HG02763 (cell line): ENCODE data around the gene IMMP2L.
A peak's percentile ranks its signal among the peaks of the same experiment; 100 is the strongest.

Experiments
- ATAC-seq: cut with Tn5 transposase; IDR thresholded peaks from one replicate; pipeline ENCODE4 v1.9.1; 2021; ENCODE audit warnings: mild to moderate bottlenecking, moderate library complexity; ENCODE audit not compliant: unreplicated experiment

IMMP2L gene

DNA sequence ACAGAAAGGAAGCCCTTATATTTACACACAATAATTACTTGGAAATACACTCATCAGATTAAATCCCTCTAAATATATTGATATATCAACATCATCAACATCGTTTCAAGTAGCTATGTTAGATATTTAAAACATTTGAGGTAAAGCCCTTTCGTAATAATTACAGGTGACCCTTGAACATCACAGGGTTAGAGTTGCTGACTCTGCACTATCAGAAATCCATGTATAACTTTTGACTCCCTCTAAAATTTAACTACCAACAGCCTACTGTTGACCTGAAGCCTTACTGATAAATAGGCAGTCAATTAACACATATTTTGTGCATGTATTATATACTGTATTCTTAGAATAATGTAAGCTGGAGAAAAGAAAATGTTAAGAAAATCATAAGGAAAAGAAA is 505.9 kb downstream of the IMMP2L start:
- ATAC-seq = no peak

DNA sequence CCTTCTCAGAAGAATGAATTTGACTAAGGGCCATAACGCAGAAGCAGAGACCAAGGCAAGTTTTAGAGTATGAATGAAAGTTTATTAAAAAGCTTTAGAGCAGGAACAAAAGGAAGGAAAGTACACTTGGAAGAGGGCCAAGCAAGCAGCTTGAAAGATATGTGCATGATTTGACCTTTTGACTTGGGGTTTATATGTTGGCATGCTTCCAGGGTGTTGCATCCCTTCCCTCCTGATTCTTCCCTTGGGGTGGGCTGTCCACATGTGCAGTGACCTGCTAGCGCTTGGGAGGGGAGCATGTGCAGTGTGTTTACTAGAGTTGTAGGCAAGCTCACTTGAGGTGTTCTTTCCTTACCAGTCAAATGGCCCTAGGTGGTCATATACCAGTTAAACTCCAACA is 509.3 kb downstream of the IMMP2L start:
- ATAC-seq = no peak

DNA sequence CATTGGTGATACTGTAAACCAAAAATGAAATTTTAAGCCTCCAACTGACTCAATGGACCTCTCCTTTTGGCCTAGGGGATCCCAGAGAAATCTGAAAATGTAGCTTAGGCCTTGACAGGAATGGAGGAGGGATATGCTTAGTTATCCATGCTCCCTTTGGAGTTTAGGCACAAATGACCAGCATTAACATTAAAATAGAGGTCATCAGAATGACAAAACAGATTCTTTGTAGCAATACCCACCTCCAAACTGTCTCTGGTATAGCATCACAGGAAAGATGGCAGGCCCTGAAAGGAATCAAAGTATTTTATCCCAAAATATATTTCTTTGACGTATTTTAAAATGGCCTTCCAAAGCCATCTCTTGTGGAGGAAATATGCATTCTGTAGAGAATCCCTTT is 510.5 kb downstream of the IMMP2L start:
- ATAC-seq = no peak

DNA sequence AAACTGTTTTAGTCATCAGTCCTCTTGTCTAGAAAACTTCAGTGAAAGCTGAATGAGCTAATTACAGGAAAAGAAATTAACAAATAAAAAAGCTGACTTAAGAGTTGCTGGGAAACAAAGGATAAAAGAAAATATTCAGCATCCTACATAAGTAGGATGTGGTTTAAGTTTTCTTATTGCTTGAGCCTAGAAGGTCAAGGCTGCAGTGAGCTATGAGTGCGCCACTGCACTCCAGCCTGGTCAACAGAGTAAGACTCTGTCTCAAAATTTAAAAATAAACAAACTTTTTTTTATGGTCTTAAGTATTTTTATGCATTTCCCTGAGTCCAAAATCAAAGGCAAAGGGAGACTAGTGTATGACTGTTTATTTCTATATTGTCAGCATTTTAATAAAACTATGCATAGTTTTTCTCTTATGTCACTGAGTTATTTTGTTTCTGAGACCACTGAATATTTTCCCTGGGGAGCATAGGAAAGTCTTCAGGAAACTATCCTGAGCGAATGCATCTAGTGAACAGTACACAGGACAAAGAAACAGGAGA is 511.3 kb downstream of the IMMP2L start:
- ATAC-seq = no peak

DNA sequence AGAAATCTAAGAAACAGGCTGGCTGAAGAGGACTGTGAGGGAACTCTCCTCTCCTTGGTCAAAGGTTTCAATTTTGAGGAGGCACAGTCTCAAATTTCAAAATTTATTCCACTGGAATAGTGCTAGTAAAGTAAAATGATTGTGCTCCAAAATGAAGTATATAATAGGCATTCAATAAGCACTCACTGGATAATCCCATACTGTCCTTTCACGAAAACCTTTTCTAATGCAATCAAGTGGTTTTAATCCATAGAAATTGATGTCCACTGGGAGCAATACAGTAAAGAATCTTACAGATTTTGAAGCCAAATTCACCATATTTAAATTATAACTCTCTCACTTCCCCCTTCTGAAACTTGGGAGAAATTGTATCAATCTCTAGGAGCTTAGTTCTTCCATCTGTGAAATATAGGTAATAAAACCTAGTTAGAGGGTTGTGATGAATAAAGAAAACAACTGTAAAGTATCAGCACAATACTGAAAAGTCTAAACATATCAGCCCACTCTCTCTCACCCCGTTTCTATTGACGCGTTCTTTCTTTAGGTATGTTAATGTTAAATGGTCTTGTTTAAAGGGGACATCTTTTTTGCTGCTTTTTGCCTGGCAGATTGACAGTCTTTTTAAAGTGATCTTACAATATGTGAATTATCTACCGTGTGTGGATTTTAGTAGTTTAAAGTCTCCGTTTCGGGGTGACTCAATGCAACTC is 512.2 kb downstream of the IMMP2L start:
- ATAC-seq = no peak

DNA sequence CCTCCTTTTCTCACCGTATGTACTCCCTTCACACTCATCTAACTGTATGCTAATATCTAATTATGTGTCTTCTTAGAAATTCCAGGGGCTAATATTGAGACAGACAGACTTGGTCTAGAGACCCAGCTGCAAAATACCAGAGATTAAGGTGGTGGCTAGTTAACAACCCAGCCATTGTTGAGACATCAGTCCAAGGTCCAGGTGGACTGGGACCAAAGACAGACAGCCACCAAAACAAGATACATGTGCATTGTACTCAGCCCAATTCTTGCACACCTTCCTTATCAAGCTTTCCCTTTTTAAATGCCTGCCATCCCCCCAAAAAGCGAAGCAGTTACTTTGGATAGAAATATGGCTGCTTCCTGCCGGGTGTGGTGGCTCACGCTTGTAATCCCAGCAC is 514.7 kb downstream of the IMMP2L start:
- no peak for ATAC-seq

DNA sequence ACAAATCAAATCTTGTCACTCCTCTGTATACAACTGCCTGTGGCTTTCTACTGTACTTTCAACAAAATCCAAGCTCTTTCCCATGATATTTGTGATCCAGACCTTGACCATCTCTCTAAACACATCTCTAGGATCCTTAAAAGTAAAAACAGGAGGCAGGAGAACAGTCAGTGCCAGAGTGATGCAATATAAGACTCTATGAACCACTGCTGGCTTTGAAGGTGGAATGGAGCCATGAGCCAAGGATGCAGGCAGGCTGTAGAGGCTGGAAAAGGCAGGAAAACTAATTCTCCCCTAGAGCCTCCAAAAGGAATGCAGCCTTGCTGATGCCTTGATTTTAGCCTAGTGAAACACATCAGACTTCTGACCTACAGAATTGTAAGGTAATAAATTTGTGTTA is 516.8 kb downstream of the IMMP2L start:
- no peak for ATAC-seq

DNA sequence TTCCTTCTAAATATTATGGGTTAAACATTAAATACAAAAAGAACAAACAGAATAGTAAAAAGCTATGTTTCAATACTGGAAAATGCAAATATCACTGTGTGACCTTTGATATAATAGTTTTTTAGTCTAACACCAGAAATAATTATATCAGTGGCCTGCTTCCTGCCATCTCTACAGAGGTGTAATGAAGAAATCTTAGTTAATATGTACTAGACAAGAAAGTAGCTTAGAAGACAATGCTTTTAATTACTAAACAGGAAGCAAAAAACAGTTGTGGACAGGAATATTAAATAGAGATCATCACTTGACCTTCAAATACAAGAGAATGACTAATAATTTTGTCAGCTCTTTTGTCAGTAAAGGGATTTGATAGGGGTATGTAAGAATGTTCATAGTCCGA is 518.7 kb downstream of the IMMP2L start:
- peak; percentile 92 for ATAC-seq

DNA sequence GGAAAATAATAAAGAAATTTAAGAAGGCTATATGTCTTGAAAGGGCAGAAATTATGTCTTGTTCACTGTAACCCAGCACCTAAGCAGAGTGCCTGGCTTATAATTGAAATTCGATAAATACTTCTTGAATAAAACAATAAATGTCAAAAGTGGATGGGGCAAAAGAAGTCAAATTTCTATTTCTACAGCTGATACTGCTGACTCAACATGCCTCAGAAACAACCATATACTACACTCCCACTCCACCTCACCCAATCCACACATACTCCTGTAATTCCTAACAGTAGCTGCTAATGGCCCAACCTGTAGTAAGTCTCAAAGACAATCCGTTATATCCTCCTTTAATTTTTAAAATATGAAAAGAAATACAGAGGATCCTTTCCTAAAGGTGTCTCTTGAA is 519.5 kb downstream of the IMMP2L start:
- no peak for ATAC-seq

DNA sequence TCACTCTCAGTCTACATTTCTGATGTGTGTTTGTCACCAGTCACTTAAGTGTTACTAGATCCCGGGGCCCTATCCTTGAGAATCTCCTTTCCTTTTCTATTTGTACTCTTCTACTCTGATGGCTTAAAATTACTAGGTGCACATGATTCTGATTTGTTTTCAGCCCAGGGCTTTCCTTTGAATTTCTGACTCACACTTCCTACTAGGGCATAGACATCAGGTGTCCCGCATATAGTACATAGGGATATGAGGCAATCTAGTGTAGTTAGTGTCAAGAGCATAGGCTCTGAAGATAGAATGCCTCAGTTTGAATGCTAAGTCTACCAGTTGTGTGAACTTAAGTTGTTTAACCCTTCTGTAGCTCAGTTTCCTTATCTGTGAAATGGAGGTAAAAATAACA is 520.7 kb downstream of the IMMP2L start:
- no peak for ATAC-seq

DNA sequence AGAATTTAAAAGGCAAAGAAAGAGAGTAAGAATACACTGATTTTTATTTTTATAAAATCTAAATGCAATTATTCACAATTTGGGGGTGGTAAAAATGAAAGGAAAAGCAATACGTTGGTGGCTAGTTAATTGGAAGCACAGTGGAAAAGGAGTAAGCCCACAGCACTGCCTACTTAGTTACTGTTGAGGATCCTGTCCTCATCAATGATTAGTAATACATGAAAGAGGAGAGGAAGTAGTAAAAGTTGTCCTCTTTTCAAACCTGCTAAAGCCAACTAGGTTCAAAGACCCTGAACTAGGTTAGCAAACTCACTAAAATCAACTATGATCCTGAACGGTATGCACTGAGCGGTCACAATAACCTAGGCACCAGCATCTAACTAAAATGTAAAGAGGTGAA is 524.1 kb downstream of the IMMP2L start:
- no peak for ATAC-seq

DNA sequence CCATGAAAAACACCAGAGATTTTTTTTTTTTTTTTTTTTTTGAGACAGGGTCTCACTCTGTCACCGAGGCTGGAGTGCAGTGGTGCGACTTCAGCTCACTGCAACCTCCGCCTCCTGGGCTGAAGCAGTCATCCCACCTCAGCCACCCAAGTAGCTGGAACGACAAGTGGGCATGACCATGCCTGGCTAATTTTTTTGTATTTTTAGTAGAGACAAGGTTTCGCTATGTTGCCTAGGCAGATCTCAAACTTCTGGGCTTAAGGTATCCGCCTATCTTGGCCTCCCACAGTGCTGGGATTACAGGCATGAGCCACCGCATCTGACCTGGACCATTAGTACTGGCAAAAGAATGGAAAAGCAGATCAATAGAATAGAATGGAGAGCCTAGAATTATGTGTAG is 530.4 kb downstream of the IMMP2L start:
- no peak for ATAC-seq

DNA sequence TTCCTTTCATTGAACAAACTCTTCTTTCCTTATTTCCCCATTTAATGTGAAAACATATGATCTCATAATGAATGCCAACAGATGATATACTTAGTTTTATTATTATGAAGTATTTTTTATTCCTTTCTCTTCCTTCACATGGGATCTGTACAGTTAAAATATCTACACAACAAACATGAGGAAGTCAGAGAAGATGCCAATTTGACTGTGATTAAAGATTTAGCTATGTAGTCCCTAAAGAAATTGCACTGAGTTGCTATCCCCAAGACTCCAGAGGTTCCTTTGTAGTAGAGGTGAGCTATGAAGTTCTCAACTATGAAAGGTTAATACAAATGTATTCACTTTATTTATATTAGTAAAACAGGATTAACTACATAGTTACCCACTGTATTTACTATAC is 532.0 kb downstream of the IMMP2L start:
- no peak for ATAC-seq

DNA sequence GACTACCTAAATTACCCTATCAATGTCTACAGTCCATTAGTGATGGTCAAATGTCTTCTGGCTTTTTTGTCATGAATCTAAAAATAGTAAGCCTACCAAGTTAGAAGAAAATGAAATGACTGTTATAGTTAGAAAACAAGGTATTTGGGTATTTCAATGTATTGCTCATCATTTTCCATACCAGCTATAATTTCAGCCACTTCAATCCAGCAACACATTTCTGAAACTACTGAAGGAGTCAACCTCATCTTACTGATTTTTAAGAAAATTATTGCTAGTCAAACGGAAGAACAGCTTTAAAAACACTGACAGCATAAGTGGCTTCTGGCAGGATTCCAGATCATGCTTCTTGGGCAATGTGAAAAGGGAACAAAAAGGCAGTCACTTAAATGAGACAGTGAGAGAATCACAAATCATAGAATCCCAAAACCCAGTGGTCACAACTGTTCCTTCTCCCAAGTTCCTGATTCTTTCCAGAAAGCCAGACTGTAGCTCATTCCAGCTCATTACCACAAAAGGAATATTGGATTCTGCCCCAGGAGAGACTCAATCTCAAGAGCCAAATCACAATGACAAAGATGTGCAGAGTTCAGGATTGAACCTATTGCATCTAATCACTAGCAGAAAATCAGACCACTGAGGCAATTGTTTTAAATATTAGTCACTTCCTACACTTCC is 532.6 kb downstream of the IMMP2L start:
- no peak for ATAC-seq

DNA sequence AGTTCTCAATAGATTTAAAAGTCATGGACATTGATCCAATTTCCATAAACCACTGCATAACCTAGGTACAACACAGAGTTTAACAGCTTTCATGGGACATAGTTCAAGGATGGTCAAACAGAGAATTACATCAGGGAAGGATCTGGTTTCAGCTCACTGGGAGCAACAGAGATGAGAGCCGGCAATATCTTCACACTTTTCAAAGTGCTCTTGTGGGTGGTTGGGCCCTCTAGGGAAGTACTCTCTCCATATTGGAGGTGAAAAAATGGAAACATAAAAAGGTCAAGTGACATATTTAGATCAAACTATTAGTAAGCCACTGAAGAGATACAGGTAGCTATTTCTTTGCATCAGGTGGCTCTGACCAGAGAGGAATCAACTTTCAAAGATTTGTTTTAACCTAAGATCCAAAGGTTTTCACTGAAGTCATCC is 533.1 kb downstream of the IMMP2L start:
- ATAC-seq = no peak

DNA sequence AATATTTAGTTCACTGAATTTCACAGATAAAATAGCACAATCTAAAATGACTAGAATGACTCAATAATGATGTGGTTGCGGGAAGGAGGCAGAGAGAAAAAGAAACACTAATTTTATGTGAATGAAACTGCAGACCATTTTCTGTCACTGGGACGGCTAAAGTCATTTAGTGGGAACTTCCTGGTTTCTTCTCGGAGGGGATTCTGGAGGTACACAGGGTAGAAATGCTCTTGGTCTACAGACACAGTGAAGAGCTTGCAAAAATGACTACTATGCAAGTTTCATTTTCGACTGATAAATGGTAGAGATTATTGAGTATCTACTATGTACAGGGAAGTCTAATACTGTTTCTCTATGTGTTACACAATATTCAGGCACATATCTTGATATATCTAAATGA is 534.9 kb downstream of the IMMP2L start:
- ATAC-seq = no peak

DNA sequence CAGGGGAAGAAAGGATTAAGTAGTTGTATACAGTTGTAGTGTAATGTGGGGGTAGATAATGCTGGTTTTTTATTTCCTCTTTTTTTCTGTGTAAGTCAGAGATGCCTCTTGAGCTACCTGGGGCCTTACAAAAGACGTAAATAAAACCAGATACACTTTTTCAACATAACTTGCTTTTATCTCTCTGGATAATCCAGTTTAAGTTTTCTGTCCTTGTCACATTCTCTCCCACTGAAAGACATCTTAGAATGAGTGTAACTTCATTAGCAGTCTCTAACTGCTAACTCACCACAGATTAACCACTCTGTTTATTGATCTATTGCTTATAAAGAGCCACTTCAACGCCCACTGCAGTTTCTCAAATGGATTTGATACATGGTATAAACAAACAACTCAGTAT is 535.5 kb downstream of the IMMP2L start:
- ATAC-seq = no peak

DNA sequence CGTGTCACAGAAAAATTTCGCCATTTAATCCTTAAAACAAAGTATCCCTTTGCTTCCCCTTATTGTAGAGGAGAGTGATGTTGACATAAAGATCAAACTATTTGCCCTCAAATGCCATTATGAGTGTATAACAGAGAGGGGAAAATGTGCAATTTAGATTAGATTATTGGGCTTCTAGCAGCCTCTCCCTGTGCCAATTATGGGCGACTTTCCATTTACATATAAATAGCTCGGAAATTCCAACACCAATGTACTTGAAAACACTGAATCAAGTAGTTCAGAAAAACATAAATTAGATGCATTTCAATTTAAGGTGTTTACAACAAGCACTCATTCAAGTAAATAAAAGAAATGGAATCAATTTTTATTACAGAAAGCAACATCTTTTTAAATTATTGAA is 535.9 kb downstream of the IMMP2L start:
- ATAC-seq = no peak

DNA sequence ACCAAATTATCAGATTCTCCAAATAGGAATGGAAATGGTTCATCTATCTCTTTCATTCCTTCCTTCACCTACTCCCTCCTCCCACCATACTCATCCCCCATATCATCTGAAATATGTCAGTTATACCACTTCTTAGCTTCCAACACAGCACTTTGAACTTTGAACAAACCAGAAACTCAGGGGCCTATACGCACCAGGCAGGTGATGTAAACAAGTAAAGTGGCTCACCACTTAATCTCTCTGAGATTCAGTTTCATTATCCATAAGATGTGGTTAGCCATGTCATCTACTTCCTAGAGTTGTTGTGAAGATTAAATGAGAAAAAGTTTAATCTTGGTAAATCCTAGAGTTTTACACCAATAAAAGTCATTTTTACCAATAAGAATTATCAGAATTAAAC is 537.3 kb downstream of the IMMP2L start:
- ATAC-seq = no peak

DNA sequence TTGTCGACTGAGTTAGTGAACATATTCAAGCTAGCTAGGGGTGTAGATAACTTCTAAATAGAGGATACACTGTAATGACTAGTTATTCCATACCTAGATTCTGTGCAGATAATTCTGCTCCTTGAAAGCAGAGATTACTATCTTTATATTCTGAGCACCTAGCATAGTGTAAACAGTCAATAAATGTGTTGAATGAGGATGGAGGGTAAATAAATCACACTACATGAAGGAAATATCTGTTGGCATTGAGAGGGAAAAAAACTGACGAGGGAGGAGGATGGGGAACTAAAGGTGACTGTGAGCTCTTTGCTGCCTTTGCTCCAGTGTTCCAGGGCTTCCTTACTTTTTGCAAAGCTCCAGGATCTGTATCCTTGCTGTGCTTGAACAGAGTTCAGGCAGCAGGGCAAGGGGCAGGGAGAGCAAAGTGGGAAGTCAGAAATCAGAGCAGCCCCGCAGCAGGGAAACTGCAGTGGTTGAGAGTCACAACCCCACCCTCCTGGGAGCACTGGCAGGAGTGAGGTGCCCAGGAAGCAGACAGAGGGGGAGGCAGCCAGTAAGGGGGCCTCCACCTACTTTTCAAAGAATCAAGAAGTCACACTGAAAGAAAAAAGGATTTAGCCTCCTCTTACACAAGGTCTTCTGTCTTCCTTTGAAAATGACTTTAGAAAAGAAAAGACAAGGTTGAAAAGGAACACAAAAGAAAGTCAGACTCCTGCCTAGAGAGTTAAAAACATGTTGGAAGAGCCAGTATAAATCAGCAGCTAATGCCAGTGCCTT is 543.1 kb downstream of the IMMP2L start:
- no peak for ATAC-seq

DNA sequence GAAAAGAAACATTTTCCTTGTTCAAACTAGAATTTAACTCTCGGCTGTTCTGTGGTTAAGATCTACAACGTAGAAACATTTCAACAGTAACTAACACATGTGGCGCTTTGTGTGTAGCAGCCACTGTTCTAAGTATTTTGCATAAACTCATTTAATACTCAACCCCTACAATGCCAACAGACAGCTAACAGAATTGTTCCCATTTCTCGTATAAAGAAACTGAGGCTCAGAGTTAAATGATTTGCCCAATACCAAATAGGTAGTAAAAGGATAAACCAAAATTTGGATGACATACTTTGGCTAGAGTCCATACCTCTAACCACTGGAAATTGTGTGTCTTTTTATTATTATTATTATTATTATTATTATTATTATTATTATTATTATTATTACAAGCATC is 543.8 kb downstream of the IMMP2L start:
- no peak for ATAC-seq

DNA sequence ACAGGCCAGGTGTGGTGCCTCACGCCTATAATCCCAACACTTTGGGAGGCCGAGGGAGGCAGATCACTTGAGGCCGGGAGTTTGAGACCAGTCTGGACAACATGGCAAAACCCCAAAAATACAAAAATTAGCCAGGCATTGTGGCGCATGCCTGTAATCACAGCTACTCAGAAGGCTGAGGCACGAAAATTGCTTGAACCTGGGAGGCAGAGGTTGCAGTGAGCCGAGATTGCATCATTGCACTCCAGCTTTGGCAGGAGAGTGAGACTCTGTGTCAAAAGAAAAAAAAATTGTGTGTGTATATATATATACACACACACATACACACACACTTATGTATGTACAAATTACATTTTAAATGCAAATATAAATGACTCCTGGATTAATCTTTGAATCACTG is 548.2 kb downstream of the IMMP2L start:
- ATAC-seq = no peak
